Type B pancreatic cell (in vitro differentiated cells): ENCODE data around the gene TSSC4. TPM values are rescaled to one million over a fixed set of nuclear protein-coding genes. Genes with fewer than 3 reads are reported as not detected.

Experiments
- DNase-seq: peaks from one replicate; pipeline ENCODE4 v3.0.0; 2021; ENCODE audit warnings: mixed read lengths; ENCODE audit not compliant: unreplicated experiment; ENCODE audit errors: extremely low spot score
- H3K27ac Mint-ChIP-seq: 2 replicates; pipeline ENCODE4 v1.8.0; 2021; ENCODE audit warnings: mild to moderate bottlenecking, mixed read lengths
- H3K27me3 Mint-ChIP-seq: 2 replicates; pipeline ENCODE4 v1.8.0; 2021; ENCODE audit warnings: mixed read lengths
- H3K36me3 Mint-ChIP-seq: 2 replicates; pipeline ENCODE4 v1.8.0; 2021; ENCODE audit warnings: mixed read lengths
- H3K4me1 Mint-ChIP-seq: one replicate; pipeline ENCODE4 v1.8.0; 2021; ENCODE audit warnings: mixed read lengths; ENCODE audit not compliant: unreplicated experiment
- H3K4me3 Mint-ChIP-seq: 2 replicates; pipeline ENCODE4 v1.8.0; 2021; ENCODE audit warnings: mild to moderate bottlenecking, mixed read lengths
- H3K9me3 Mint-ChIP-seq: 2 replicates; pipeline ENCODE4 v1.8.0; 2021; ENCODE audit warnings: mixed read lengths
- CTCF ChIP-seq: fragments of 200-600 bp; sonication (generic); conservative IDR thresholded peaks from 2 replicates; pipeline ENCODE4 v1.5.0; 2021; ENCODE audit warnings: antibody characterized with exemption, mild to moderate bottlenecking
- total RNA-seq: library from RNA; stranded (reverse); gene quantifications from 2 replicates; pipeline ENCODE4 v1.2.1, GENCODE V29; 2021; ENCODE audit warnings: low replicate concordance

The TSSC4 gene
- total RNA-seq, 1 donor from 2014 or later = 59.0 TPM

DNA sequence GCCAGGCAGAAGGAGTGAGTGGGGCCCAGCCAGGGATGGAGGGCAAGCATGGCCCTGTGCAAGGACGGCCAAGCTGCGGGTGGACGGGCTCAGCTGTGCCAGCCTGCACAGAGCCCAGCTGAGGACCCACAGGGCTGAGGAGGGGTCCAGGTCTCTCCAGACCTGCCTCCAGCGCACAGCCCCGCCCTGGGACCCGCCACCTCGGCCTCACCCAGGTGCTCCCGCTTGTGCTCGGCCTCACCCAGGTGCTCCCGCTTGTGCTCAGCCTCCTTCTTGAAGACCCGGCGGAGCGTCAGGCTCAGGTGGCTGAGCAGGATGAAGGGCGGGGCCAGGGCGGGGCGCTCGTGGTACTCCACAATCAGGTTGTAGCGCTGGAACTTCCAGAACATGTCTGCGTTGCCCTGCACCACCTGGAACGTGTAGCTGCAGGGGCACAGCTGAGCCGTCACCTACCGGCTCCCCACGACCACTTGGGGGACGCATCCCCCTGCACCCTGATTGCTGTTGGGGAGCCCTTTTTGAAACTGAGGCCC lies 6.4 kb downstream of the TSSC4 start:
- H3K9me3 Mint-ChIP-seq = no peaks in the 10 kb centered on the region
- no peaks in the 10 kb centered on the region for H3K36me3 Mint-ChIP-seq
- TF ChIP-seq CTCF = no peak
- peaks cover 10% of the 10 kb centered on the region for H3K4me1 Mint-ChIP-seq
- DNase-seq = no peak
- no peaks in the 10 kb centered on the region for H3K27me3 Mint-ChIP-seq
- H3K4me3 Mint-ChIP-seq = no peak overlapping the region
- H3K27ac Mint-ChIP-seq = no peak overlapping the region

- no peak for TF ChIP-seq CTCF
- no peaks in the 10 kb centered on the region for H3K36me3 Mint-ChIP-seq
- no peaks in the 10 kb centered on the region for H3K9me3 Mint-ChIP-seq
- peak overlapping the region; percentile 52 for H3K4me3 Mint-ChIP-seq
- no peaks in the 10 kb centered on the region for H3K27me3 Mint-ChIP-seq
- no peak for DNase-seq
- peak overlapping the region; percentile 84 for H3K27ac Mint-ChIP-seq
- H3K4me1 Mint-ChIP-seq = peaks cover 10% of the 10 kb centered on the region
Measured at GRCh38 chr11:2408671-2409070, 8.1 kb downstream of the TSSC4 start.

- Mint-ChIP-seq H3K27ac (peak overlapping the region; percentile 84), H3K4me1 (peaks cover 10% of the 10 kb centered on the region), H3K27me3 (no peaks in the 10 kb centered on the region), H3K9me3 (no peaks in the 10 kb centered on the region), H3K36me3 (no peaks in the 10 kb centered on the region), H3K4me3 (peak overlapping the region; percentile 52)
- DNase-seq = no peak
- no peak for TF ChIP-seq CTCF
Measured at GRCh38 chr11:2409126-2409525, 8.6 kb downstream of the TSSC4 start.

DNA sequence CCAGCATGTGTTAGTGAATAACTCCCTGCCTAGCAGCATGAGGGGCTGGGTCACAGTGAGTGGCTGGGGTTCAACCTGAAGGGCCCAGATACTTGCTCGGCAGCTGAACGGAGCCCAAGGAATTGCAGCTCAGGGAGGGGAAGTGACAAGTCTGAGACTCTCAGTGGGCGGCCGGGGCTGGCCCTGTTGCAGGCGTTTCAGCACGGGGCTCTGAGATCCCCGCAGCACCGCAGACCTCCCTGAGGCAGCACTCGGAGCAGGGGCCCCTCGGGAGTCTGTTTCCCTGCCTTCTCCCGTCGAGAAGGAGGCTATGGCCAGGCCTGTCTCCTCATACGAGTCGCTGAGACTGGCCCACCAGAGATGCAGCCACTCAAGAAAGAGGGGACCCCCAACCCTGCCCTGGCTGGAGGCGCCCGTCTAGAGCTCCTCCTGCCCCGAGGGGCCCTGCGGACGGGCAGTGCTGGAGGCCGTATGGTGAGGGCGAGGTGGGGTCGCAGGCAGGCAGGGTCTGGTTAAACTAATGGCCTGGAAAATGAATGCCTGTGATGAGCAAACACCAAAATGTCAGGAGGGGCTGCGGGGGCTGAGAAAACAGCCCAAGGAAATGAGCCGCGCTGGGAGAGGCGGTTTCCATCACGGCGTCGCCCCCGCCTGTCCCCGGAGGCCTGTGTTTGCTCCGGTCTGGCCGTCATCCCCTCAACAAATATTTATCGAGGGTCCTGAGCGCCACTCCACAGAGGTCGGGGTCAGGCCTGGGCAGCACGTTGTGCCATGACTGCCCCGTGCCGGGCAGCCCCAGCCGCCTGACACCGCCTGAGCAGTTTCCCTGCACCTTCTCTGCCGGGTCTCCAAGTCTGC lies 9.3 kb downstream of the TSSC4 start:
- Mint-ChIP-seq H3K4me1 (peaks cover 10% of the 10 kb centered on the region), H3K36me3 (no peaks in the 10 kb centered on the region), H3K27me3 (no peaks in the 10 kb centered on the region), H3K27ac (peak overlapping the region; percentile 84), H3K4me3 (peak overlapping the region; percentile 25), H3K9me3 (no peaks in the 10 kb centered on the region)
- DNase-seq = no peak
- TF ChIP-seq CTCF = no peak

- Mint-ChIP-seq H3K27ac (peak overlapping the region; percentile 62), H3K4me3 (no peak overlapping the region), H3K4me1 (peaks cover 10% of the 10 kb centered on the region), H3K9me3 (no peaks in the 10 kb centered on the region), H3K36me3 (no peaks in the 10 kb centered on the region), H3K27me3 (no peaks in the 10 kb centered on the region)
- no peak for TF ChIP-seq CTCF
- no peak for DNase-seq
Measured at GRCh38 chr11:2410616-2411015, 10.1 kb downstream of the TSSC4 start.
